Ovary (tissue), 3 donors: ENCODE data around the gene CCDC13.

Experiments used
- CTCF ChIP-seq, 3 donors: fragments of 450-650 bp in 2 of 3; fragments of 200-600 bp in 1 of 3; IDR thresholded peaks; one replicate each; pipeline versions ENCODE4 v1.5.1 to v1.8.0; 2016 to 2022; ENCODE audit warnings: antibody characterized with exemption in 3 of 3, mild to moderate bottlenecking in 1 of 3
- POLR2A ChIP-seq: fragments of 450-650 bp; IDR thresholded peaks from one replicate; pipeline ENCODE4 v1.6.1; 2017; ENCODE audit warnings: antibody characterized with exemption, mild to moderate bottlenecking, moderate library complexity
- donor health status: DM: no; HTN: no; CAD: no.

- TF ChIP-seq CTCF (IDR thresholded peaks at IDR 0.05), result no peak
- no peak for TF ChIP-seq POLR2A
Observed at GRCh38 chr3:42820746-42821051, 47.6 kb upstream of the CCDC13 start.
